GM19239 (cell line): Measurements from ENCODE around the gene FBXL13.
"Not testable (repeated sequence)": the region's sequence is repeated elsewhere in the genome, so short reads cannot be mapped to it uniquely, and the experiment has no call there.

ENCODE experiments used
- DNase-seq: peaks from one replicate; pipeline ENCODE4 v3.0.0; 2011; ENCODE audit warnings: low spot score; ENCODE audit not compliant: insufficient read length
- FAIRE-seq: peaks from 2 replicates; lab custom pipeline; 2011; peaks lifted over from hg19 to GRCh38; lab: Jason Lieb, UNC

Gene FBXL13

GRCh38 chr7:102874966-102875365 is 199.6 kb downstream of the FBXL13 start:
- FAIRE-seq (no peak), DNase-seq (no peak)

DNA sequence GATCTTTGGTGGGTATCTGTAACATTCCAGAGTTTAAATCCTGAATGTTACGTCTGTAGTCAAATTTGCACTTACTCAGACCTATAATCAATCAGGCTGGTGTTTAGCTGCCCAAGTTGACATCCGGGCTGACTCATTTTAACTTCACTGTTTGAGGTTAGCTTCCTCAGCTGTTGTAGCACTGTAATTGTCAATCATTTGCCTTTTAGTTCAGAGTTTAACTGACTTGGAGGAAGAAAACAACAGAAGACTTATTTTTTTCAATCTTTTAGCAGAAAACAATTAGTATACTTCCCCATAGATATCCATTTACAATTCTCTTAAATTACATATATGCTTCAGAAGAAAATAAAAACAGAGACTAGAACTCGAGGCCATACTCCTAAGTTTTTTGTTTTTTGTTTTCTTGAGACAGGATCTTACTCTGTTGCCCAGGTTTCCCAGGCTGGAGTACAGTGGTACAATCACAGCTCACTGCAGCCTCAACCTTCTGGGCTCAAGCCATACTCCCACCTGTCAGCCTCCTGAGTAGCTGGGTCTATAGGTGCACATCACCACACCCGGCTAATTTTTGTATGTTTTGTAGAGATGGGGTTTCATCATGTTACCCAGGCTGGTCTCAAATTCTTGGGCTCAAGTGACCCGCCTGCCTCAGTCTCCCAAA is 200.3 kb downstream of the FBXL13 start:
- DNase-seq (peak; percentile 51), FAIRE-seq (peak; percentile 87)

- FAIRE-seq = no peak
Measured at GRCh38 chr7:102873470-102874165, 201.0 kb downstream of the FBXL13 start.

DNA sequence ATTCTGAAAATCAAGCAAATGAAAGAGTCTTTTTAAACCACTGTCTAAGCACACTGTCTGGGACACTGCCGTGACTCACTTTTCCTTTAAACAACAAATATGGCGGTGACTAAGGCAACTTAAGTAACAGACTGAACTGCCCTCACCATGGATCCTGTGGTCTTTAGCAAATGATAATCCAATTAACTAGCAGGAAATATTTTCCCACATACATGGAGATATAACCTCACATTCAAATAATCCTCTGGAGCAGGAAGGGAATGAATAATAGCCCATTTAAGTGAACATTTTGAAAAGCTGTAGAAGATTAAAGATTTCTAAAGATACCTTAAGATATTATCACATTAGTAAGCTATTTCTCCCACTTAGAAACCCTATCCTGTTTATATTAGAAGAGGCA is 202.1 kb downstream of the FBXL13 start:
- FAIRE-seq (no peak), DNase-seq (no peak)

More at GRCh38 chr7:102873470-102874165, 201.0 kb downstream of the FBXL13 start:
- DNase-seq = no peak

DNA sequence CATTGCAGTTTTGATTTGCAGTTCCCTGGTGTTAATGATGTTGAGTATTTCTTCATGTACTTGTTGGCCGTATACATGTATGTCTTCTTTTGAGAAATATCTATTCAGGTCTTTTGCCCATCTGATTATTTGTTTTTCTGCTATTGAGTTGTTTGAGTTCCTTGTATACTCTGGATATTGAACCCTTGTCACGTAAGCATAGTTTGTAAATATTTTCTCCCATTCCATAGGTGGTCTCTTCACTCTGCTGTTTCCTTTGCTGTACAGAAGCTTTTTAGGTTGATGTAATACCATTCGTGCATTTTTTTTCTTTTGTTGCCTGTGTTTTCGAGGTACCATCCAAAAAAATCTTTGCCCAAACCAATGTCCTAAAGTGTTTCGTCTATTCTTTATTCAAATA is 205.4 kb downstream of the FBXL13 start:
- DNase-seq = no peak
- FAIRE-seq = no peak

DNA sequence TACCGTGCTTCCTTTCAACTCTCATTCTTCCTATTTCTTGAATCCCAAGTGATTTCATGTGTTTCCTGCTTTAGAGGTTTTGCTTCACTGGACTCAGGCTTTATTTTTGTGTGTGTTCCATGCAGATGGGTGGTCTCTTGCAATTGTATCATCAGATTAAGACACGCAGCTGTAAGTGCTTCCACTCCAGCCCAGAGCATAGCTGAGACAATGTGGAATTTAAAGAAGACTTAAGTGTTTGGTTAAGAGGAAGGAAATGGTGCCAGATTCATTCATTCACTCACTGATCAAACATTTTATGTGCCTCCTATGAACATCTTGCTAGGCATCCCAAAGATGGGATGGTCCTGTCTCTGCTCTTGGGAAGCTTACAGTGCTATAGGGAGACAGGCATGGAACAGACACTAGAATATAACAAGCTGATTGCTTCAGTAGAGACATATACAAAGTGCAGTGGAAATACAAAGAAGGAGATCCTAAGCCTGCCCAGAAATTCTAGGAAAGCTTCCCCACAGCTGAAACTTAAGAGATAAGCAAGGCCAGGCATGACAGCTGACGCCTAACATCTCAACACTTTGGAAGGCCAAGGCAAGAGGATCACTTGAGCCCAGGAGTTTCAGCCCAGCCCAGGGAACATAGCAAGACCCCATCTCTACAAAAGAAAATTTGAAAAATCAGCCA is 207.9 kb downstream of the FBXL13 start:
- DNase-seq (no peak), FAIRE-seq (no peak)

- no peak for DNase-seq
- FAIRE-seq = no peak
Measured at GRCh38 chr7:102864958-102865357, 209.6 kb downstream of the FBXL13 start.

DNA sequence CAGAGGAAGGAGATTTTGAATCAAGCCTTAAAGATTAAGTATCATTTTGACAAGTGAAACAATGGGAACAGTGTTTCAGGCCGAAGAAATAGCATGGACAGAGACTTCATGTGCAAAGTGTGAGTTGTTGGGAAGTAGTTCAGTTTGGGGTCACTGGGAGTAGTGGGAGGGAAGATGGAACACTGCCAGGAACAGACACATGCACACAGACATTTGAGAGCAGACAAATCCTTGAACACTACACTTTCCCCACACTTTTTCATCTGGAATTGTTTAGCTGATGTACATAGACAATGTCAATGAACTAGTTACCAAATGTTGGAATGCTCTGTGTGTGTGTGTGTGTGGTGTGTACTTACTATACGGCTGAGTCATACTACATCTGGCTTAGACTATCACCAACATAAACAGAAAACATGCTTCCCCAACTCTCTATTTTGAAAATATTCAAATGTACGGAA is 214.2 kb downstream of the FBXL13 start:
- no peak for FAIRE-seq
- no peak for DNase-seq

- FAIRE-seq (no peak), DNase-seq (no peak)
Measured at GRCh38 chr7:102859799-102860125, 214.8 kb downstream of the FBXL13 start.

- FAIRE-seq (no peak), DNase-seq (no peak)
Measured at GRCh38 chr7:102859084-102859798, 215.4 kb downstream of the FBXL13 start.

GRCh38 chr7:102856036-102856435 is 218.6 kb downstream of the FBXL13 start:
- no peak for FAIRE-seq

DNA sequence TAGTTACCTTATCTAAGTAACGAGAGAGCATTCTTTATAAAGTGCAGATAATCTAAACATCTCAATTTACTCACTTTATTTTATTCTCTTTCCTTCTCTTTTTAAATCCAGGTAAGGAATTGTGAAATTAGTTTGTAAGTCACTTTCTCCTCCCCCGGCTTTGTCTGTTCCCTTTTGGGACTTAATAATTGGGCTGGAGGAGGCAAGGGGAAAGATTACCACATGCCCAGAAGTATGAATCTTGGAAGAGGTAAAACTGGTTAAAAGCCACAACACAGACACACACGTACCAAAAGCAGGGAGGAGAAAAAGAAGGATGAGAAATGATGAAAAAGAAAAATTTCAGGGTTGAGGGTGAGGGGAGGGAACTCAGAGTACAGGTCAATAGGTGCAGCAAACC is 225.1 kb downstream of the FBXL13 start:
- DNase-seq (no peak), FAIRE-seq (no peak)

More at GRCh38 chr7:102856036-102856435, 218.6 kb downstream of the FBXL13 start:
- DNase-seq = no peak

DNA sequence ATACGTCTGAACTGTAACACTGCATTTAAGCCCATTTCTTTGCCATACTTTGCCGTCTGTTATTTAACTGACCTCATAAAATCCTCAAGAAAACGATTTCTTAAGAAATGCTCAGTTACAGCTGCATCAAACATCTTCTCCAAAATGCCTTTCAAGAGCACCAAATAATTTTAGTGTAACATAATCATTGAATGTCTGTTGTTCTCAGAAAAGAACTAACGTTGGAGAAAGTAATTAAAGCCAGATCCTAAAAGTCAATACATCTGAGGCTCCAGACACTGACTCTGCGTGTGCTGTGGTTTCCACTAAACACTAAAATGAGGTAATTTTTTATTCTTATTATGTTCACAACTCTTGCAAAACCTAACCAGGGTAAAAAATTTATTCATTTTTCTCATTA is 225.5 kb downstream of the FBXL13 start:
- FAIRE-seq (no peak), DNase-seq (no peak)

DNA sequence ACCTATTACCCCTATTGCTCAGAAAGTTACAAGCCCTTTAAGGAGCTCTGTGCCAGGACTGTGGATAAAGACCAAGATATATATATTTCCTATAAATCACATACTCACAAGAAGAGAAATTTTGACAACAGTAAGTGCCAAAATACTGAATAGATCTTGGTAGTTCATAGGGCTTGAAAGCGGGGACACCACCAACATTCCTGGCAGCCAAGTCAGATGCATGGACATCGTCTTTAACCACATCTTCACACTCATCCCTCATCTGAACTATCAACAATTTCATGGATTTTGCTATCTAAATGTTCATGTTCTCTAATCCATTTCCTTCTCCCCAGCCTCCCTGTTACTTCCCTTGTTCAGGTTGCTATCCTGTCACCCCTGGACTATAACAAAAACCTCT is 229.2 kb downstream of the FBXL13 start:
- no peak for FAIRE-seq
- DNase-seq = no peak

DNA sequence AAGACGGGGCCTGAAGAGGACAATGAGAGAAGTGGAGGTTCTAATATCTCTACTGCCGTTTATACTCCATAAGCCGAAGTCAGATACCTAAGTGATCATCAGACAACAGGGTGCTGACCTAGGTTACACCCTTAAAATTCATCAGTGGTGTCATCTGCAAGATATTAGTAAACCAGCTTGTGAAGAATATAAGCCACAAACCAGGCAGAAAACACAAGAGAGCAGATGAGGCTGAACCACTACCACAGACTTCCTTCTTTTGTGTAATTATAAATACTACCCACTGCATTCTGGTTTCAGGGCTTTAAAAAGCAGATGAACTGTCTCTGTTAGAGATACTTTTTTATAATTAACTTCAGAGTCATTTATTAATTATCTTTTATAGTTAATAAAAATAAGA is 230.7 kb downstream of the FBXL13 start:
- FAIRE-seq (no peak), DNase-seq (no peak)

- no peak for DNase-seq
- FAIRE-seq = no peak
Measured at GRCh38 chr7:102842284-102842683, 232.3 kb downstream of the FBXL13 start.

DNA sequence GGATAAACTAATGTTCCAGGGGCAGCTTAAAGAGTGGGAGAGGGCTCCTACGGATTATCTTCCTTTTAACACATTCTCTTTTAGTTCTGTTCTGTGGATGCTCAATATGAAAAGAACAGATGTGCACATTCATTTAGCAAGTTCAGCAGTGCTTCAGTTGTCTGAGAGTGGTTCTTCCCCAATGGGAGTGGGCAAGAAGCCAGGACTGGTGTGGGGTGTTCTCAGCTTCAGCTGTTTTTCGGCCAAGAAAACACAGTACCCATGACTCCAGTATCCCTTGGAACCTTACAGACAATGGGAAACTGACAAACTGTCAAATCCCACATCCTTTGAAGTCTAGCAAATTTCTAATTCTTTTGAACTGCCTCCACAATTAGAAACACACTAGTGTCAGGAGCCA is 233.3 kb downstream of the FBXL13 start:
- FAIRE-seq = no peak
- DNase-seq = no peak

GRCh38 chr7:102840404-102840803 is 234.2 kb downstream of the FBXL13 start:
- DNase-seq (no peak), FAIRE-seq (no peak)

- not testable (repeated sequence) for DNase-seq, FAIRE-seq
Measured at GRCh38 chr7:102838572-102839101, 236.0 kb downstream of the FBXL13 start.

GRCh38 chr7:102837802-102838201 is 236.8 kb downstream of the FBXL13 start:
- FAIRE-seq = no peak
- no peak for DNase-seq
